ENCODE results near the gene ETV3L.

DNA sequence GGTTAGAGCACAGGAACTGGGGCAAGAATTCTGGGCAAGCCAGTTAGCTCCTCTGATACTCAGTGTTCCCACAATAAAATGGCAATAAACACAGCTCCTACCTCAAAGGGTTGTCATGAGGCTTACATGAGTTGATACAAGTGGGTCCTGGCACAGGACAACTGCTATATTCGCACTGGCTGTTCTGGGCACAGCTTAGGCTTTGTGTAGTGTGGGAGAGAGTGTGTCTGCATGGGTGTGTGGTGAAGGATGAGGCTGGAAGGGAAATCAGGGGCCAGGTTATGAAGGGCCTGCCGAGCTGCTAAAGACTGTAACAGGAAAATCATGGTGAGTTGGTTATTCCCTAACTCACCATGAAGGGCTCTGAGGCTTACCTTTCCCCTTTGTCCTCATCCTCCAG, 19.8 kb upstream of the ETV3L start:
- TF ChIP-seq, protein P1, sequence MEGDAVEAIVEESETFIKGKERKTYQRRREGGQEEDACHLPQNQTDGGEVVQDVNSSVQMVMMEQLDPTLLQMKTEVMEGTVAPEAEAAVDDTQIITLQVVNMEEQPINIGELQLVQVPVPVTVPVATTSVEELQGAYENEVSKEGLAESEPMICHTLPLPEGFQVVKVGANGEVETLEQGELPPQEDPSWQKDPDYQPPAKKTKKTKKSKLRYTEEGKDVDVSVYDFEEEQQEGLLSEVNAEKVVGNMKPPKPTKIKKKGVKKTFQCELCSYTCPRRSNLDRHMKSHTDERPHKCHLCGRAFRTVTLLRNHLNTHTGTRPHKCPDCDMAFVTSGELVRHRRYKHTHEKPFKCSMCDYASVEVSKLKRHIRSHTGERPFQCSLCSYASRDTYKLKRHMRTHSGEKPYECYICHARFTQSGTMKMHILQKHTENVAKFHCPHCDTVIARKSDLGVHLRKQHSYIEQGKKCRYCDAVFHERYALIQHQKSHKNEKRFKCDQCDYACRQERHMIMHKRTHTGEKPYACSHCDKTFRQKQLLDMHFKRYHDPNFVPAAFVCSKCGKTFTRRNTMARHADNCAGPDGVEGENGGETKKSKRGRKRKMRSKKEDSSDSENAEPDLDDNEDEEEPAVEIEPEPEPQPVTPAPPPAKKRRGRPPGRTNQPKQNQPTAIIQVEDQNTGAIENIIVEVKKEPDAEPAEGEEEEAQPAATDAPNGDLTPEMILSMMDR (IDR thresholded peaks at IDR 0.05; ENCODE audit: insufficient read depth, low read depth, low read length): no peak
- TF ChIP-seq EZH2 (IDR thresholded peaks at IDR 0.05; ENCODE audit: insufficient read depth, low read length): no peak
